C4-2B (cell line): Measurements from ENCODE around the gene JKAMP.

Experiments
- CTCF ChIP-seq: fragments of 450-650 bp; conservative IDR thresholded peaks from 2 replicates; pipeline ENCODE4 v1.5.1; 2017; ENCODE audit warnings: mild to moderate bottlenecking
- ZFX ChIP-seq: fragments of 450-650 bp; IDR thresholded peaks from 2 replicates; pipeline ENCODE4 v1.6.1; 2017

GRCh38 chr14:59481407-59481806 lies 2.9 kb upstream of the JKAMP start:
- no peak for TF ChIP-seq CTCF
- TF ChIP-seq ZFX: no peak
